Measurements from ENCODE around the gene RHOG. TPM values are rescaled to one million over a fixed set of nuclear protein-coding genes. Genes with fewer than 3 reads are reported as not detected.
"Not testable (repeated sequence)": the region's sequence is repeated elsewhere in the genome, so short reads cannot be mapped to it uniquely, and the experiment has no call there.

RHOG gene
- polyA plus RNA-seq, 1 donor from 2014 or later, result not detected

- Histone ChIP-seq H2AFZ (ENCODE audit: low read depth, low read length) (no peak overlapping the region), H3K27ac (ENCODE audit: low read length) (no peak overlapping the region), H3K79me2 (replicated peaks; ENCODE audit: insufficient read depth, low read length) (no peaks in the 10 kb centered on the region), H3K9me2 (ENCODE audit: insufficient read depth, low read length) (no peaks in the 10 kb centered on the region), H3K4me2 (ENCODE audit: low read length) (no peak overlapping the region), H3F3A (ENCODE audit: insufficient read depth, low read length, poor library complexity, severe bottlenecking) (no peaks in the 10 kb centered on the region), H3K9ac (ENCODE audit: low read length) (no peak overlapping the region), H3K36me3 (ENCODE audit: insufficient read depth, low read length) (no peaks in the 10 kb centered on the region), H3K4me3 (ENCODE audit: low read length) (no peak overlapping the region), H3K9me3 (ENCODE audit: low read length) (no peaks in the 10 kb centered on the region), H3K27me3 (ENCODE audit: insufficient read depth, low read depth, low read length) (no peaks in the 10 kb centered on the region), H4K20me1 (ENCODE audit: insufficient read depth) (no peaks in the 10 kb centered on the region)
- TF ChIP-seq EP300 (conservative IDR thresholded peaks at IDR 0.05; ENCODE audit: poor library complexity, severe bottlenecking) (no peak), POLR2AphosphoS5 (IDR thresholded peaks at IDR 0.05) (no peak), EZH2 (IDR thresholded peaks at IDR 0.05; ENCODE audit: borderline replicate concordance, insufficient read depth, low read length, poor library complexity, severe bottlenecking) (no peak), SMC3 (conservative IDR thresholded peaks at IDR 0.05; ENCODE audit: poor library complexity) (no peak), CTCF (IDR thresholded peaks at IDR 0.05; ENCODE audit: poor library complexity, severe bottlenecking) (no peak), RAD21 (conservative IDR thresholded peaks at IDR 0.05) (no peak), TAF1 (IDR thresholded peaks at IDR 0.05; ENCODE audit: low read depth) (no peak), MXI1 (conservative IDR thresholded peaks at IDR 0.05; ENCODE audit: poor library complexity, severe bottlenecking) (no peak)
- TF ChIP-seq, protein P1, sequence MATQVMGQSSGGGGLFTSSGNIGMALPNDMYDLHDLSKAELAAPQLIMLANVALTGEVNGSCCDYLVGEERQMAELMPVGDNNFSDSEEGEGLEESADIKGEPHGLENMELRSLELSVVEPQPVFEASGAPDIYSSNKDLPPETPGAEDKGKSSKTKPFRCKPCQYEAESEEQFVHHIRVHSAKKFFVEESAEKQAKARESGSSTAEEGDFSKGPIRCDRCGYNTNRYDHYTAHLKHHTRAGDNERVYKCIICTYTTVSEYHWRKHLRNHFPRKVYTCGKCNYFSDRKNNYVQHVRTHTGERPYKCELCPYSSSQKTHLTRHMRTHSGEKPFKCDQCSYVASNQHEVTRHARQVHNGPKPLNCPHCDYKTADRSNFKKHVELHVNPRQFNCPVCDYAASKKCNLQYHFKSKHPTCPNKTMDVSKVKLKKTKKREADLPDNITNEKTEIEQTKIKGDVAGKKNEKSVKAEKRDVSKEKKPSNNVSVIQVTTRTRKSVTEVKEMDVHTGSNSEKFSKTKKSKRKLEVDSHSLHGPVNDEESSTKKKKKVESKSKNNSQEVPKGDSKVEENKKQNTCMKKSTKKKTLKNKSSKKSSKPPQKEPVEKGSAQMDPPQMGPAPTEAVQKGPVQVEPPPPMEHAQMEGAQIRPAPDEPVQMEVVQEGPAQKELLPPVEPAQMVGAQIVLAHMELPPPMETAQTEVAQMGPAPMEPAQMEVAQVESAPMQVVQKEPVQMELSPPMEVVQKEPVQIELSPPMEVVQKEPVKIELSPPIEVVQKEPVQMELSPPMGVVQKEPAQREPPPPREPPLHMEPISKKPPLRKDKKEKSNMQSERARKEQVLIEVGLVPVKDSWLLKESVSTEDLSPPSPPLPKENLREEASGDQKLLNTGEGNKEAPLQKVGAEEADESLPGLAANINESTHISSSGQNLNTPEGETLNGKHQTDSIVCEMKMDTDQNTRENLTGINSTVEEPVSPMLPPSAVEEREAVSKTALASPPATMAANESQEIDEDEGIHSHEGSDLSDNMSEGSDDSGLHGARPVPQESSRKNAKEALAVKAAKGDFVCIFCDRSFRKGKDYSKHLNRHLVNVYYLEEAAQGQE (IDR thresholded peaks at IDR 0.05; ENCODE audit: borderline replicate concordance), result no peak
Measured at GRCh38 chr11:3816673-3817072, 24.1 kb downstream of the RHOG start.

- Histone ChIP-seq H3K4me2 (ENCODE audit: low read length) (no peak overlapping the region), H4K20me1 (ENCODE audit: insufficient read depth) (no peaks in the 10 kb centered on the region), H3K36me3 (ENCODE audit: insufficient read depth, low read length) (no peaks in the 10 kb centered on the region), H3K27ac (ENCODE audit: low read length) (no peak overlapping the region), H3K27me3 (ENCODE audit: insufficient read depth, low read depth, low read length) (no peaks in the 10 kb centered on the region), H3K9me3 (ENCODE audit: low read length) (no peaks in the 10 kb centered on the region), H3F3A (ENCODE audit: insufficient read depth, low read length, poor library complexity, severe bottlenecking) (no peaks in the 10 kb centered on the region), H3K4me3 (ENCODE audit: low read length) (no peak overlapping the region), H3K9ac (ENCODE audit: low read length) (no peak overlapping the region), H3K79me2 (replicated peaks; ENCODE audit: insufficient read depth, low read length) (no peaks in the 10 kb centered on the region), H2AFZ (ENCODE audit: low read depth, low read length) (no peak overlapping the region), H3K9me2 (ENCODE audit: insufficient read depth, low read length) (no peaks in the 10 kb centered on the region)
- TF ChIP-seq POLR2AphosphoS5 (IDR thresholded peaks at IDR 0.05) (no peak), RAD21 (conservative IDR thresholded peaks at IDR 0.05) (no peak), EP300 (conservative IDR thresholded peaks at IDR 0.05; ENCODE audit: poor library complexity, severe bottlenecking) (no peak), CTCF (IDR thresholded peaks at IDR 0.05; ENCODE audit: poor library complexity, severe bottlenecking) (no peak), MXI1 (conservative IDR thresholded peaks at IDR 0.05; ENCODE audit: poor library complexity, severe bottlenecking) (no peak), EZH2 (IDR thresholded peaks at IDR 0.05; ENCODE audit: borderline replicate concordance, insufficient read depth, low read length, poor library complexity, severe bottlenecking) (no peak), SMC3 (conservative IDR thresholded peaks at IDR 0.05; ENCODE audit: poor library complexity) (no peak), TAF1 (IDR thresholded peaks at IDR 0.05; ENCODE audit: low read depth) (no peak)
- TF ChIP-seq, protein P1 (IDR thresholded peaks at IDR 0.05; ENCODE audit: borderline replicate concordance), result no peak
Measured at GRCh38 chr11:3815845-3816244, 24.9 kb downstream of the RHOG start.

GRCh38 chr11:3814832-3815231 is 25.9 kb downstream of the RHOG start:
- H3K9me3 ChIP-seq (ENCODE audit: low read length); H3K27ac ChIP-seq (ENCODE audit: low read length): not testable (repeated sequence)

More at GRCh38 chr11:3814832-3815231, 25.9 kb downstream of the RHOG start:
- not testable (repeated sequence) for H3K79me2 ChIP-seq (replicated peaks; ENCODE audit: insufficient read depth, low read length); H3K4me3 ChIP-seq (ENCODE audit: low read length); H4K20me1 ChIP-seq (ENCODE audit: insufficient read depth); H2AFZ ChIP-seq (ENCODE audit: low read depth, low read length); H3K4me2 ChIP-seq (ENCODE audit: low read length); H3F3A ChIP-seq (ENCODE audit: insufficient read depth, low read length, poor library complexity, severe bottlenecking); H3K9me2 ChIP-seq (ENCODE audit: insufficient read depth, low read length); H3K36me3 ChIP-seq (ENCODE audit: insufficient read depth, low read length); H3K9ac ChIP-seq (ENCODE audit: low read length); H3K27me3 ChIP-seq (ENCODE audit: insufficient read depth, low read depth, low read length)
